Stimulated activated CD4-positive, alpha-beta T cell treated with anti-CD3 and anti-CD28 coated beads, Interleukin-1b, Interleukin-23, amount 100 ng/mL, for 4 hours (primary cell): ENCODE data around the gene PRRX1.

Source experiments
- DNase-seq, 2 donors: peaks; one replicate each; pipeline ENCODE4 v3.0.0-alpha.2; 2020; ENCODE audit warnings: low read depth in 2 of 2

The PRRX1 gene

GRCh38 chr1:170768929-170769328 lies 105.0 kb downstream of the PRRX1 start:
- DNase-seq: no peak

GRCh38 chr1:170769691-170770090 lies 105.8 kb downstream of the PRRX1 start:
- no peak for DNase-seq

GRCh38 chr1:170770254-170770653 lies 106.3 kb downstream of the PRRX1 start:
- DNase-seq: no peak

- no peak for DNase-seq
Observed at GRCh38 chr1:170776252-170776651, 112.3 kb downstream of the PRRX1 start.

GRCh38 chr1:170776777-170777176 lies 112.8 kb downstream of the PRRX1 start:
- DNase-seq: no peak
